HG03457 (cell line): ENCODE measurements around the gene CXorf51B.
"Not testable (repeated sequence)": the region's sequence is repeated elsewhere in the genome, so short reads cannot be mapped to it uniquely, and the experiment has no call there.

ENCODE experiments used
- ATAC-seq: cut with Tn5 transposase; IDR thresholded peaks from one replicate; pipeline ENCODE4 v1.9.1; 2021; ENCODE audit warnings: moderate number of reproducible peaks; ENCODE audit not compliant: unreplicated experiment

The CXorf51B gene

GRCh38 chrX:146809471-146809870, at the start of gene CXorf51B:
CXorf51B (plus strand) TSS chrX:146809771; CDS start chrX:146809792, 21 bp downstream.
- not testable (repeated sequence) for ATAC-seq

GRCh38 chrX:146814644-146815043, 5.1 kb downstream of the CXorf51B start, which contains the start of gene CXorf51A:
CXorf51A (minus strand) TSS chrX:146814744; CDS start chrX:146814723, 21 bp downstream.
- ATAC-seq = not testable (repeated sequence)

GRCh38 chrX:146831994-146832393, 22.4 kb downstream of the CXorf51B start:
- no peak for ATAC-seq

GRCh38 chrX:146854281-146854680, 44.7 kb downstream of the CXorf51B start:
- ATAC-seq = no peak
